Measurements from ENCODE around the gene RAB15. TPM values are rescaled to one million over a fixed set of nuclear protein-coding genes. Genes with fewer than 3 reads are reported as not detected.

RAB15 gene
- total and polyA plus RNA-seq, 2 donors (not counting 3 experiments of a cell fraction or from before 2014, with no cell fraction given): 24.9 to 33.3 TPM

DNA sequence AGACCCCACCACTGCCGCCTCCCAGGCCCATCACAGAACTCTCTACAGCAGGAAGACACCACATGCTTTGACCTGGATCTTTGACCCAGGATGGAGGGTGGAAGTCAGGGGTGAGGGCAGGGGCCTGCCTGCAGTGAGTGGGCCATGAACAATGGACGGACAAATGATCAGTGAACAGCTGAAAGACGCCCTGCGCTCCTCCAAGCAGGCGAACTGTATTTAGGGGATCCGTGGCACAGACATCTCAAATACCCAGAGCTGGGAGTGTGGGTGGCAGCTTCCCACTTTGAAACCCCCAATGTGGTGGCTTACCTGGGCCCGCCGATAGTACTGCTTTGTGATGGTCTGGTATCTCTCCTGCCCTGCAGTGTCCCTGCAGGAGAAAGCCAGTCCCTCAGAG is 20.8 kb downstream of the RAB15 start:
- no peak overlapping the region for H3K27ac ChIP-seq (ENCODE audit: insufficient read depth, low read depth, low read length)
- ChIA-PET CTCF (interaction anchor here (1.4 kb wide), 1 partner anchor 11 kb away, joined by 3 read pairs; no protein-coding TSS in a partner anchor), POLR2A (no interaction called here)
- DNase-seq (ENCODE audit: low read depth, low spot score): no peak
- H3K36me3 ChIP-seq (ENCODE audit: control insufficient read depth in 2 of 2, extremely low read depth in 1 of 2, insufficient read depth in 2 of 2, low read length in 2 of 2): peaks cover 0 to 31% of the 10 kb centered on the region in 2 experiments
- no peak overlapping the region for H3K4me3 ChIP-seq (replicated peaks in 1 of 3; ENCODE audit: insufficient read depth in 1 of 3, low read depth in 1 of 3, low read length in 3 of 3)
- no peaks in the 10 kb centered on the region for H3K4me1 ChIP-seq (ENCODE audit: control insufficient read depth, extremely low read depth, insufficient read depth, low read length)
- H3K27me3 ChIP-seq (ENCODE audit: control insufficient read depth in 2 of 2, insufficient read depth in 2 of 2, low read length in 2 of 2): no peaks in the 10 kb centered on the region
- no peak overlapping the region for H3K4me2 ChIP-seq (ENCODE audit: insufficient read depth, low read length)
- H3K9ac ChIP-seq (replicated peaks; ENCODE audit: extremely low read depth, insufficient read depth, low read length): no peak overlapping the region
- dilution Hi-C loops (cut with MboI; ENCODE audit: extremely low pct_ligation_motif_present, low sequenced_read_pairs) (no loop called here), intact Hi-C loops (cut with micrococcal nuclease) (no loop called here)
- no peaks in the 10 kb centered on the region for H3K79me2 ChIP-seq (ENCODE audit: control insufficient read depth, insufficient read depth, low read length)
- no peak for TF ChIP-seq POLR2AphosphoS5 (IDR thresholded peaks at IDR 0.05; ENCODE audit: insufficient read depth, low read depth, low read length)
- BruUV-seq (replicated peaks): no TSS peak
- H3K9me1 ChIP-seq (replicated peaks; ENCODE audit: control insufficient read depth, extremely low read depth, insufficient read depth, low read length): no peaks in the 10 kb centered on the region
- H2AFZ ChIP-seq (ENCODE audit: low read depth, low read length): no peak overlapping the region
- FAIRE-seq: no peak
- no peaks in the 10 kb centered on the region for H3K9me3 ChIP-seq (replicated peaks; ENCODE audit: control insufficient read depth, insufficient read depth, low read length)
- H4K20me1 ChIP-seq (replicated peaks; ENCODE audit: control insufficient read depth, extremely low read depth, insufficient read depth, low read length): no peaks in the 10 kb centered on the region

GRCh38 chr14:64950889-64951288 is 21.2 kb downstream of the RAB15 start:
- H3K4me1 ChIP-seq (ENCODE audit: control insufficient read depth, extremely low read depth, insufficient read depth, low read length): no peaks in the 10 kb centered on the region
- CTCF ChIA-PET: no interaction called here
- intact Hi-C loops (cut with micrococcal nuclease): no loop called here

More at GRCh38 chr14:64950889-64951288, 21.2 kb downstream of the RAB15 start:
- Histone ChIP-seq H3K9me1 (replicated peaks; ENCODE audit: control insufficient read depth, extremely low read depth, insufficient read depth, low read length) (no peaks in the 10 kb centered on the region), H4K20me1 (replicated peaks; ENCODE audit: control insufficient read depth, extremely low read depth, insufficient read depth, low read length) (no peaks in the 10 kb centered on the region), H3K27me3 (ENCODE audit: control insufficient read depth in 2 of 2, insufficient read depth in 2 of 2, low read length in 2 of 2) (no peaks in the 10 kb centered on the region), H3K4me2 (ENCODE audit: insufficient read depth, low read length) (no peak overlapping the region), H3K27ac (ENCODE audit: insufficient read depth, low read depth, low read length) (no peak overlapping the region), H3K9me3 (replicated peaks; ENCODE audit: control insufficient read depth, insufficient read depth, low read length) (no peaks in the 10 kb centered on the region), H3K9ac (replicated peaks; ENCODE audit: extremely low read depth, insufficient read depth, low read length) (no peak overlapping the region), H3K4me3 (replicated peaks in 1 of 3; ENCODE audit: insufficient read depth in 1 of 3, low read depth in 1 of 3, low read length in 3 of 3) (no peak overlapping the region), H2AFZ (ENCODE audit: low read depth, low read length) (no peak overlapping the region), H3K79me2 (ENCODE audit: control insufficient read depth, insufficient read depth, low read length) (no peaks in the 10 kb centered on the region), H3K36me3 (ENCODE audit: control insufficient read depth in 2 of 2, extremely low read depth in 1 of 2, insufficient read depth in 2 of 2, low read length in 2 of 2) (peaks cover 0 to 31% of the 10 kb centered on the region in 2 experiments)
- dilution Hi-C loops (cut with MboI; ENCODE audit: extremely low pct_ligation_motif_present, low sequenced_read_pairs): no loop called here
- DNase-seq (ENCODE audit: low read depth, low spot score) (no peak), FAIRE-seq (no peak)
- TF ChIP-seq GATA2 (IDR thresholded peaks at IDR 0.05; ENCODE audit: insufficient read depth, insufficient read length, low read depth, low read length) (no peak), JUN (IDR thresholded peaks at IDR 0.05; ENCODE audit: borderline replicate concordance, insufficient read depth, insufficient read length, low read depth) (no peak), MAX (IDR thresholded peaks at IDR 0.05; ENCODE audit: insufficient read depth, insufficient read length) (no peak), CTCF (IDR thresholded peaks at IDR 0.05; ENCODE audit: extremely low read depth in 1 of 2, insufficient read depth in 1 of 2, low read depth in 1 of 2, low read length in 2 of 2) (no peak), MYC (IDR thresholded peaks at IDR 0.05; ENCODE audit: low read depth, low read length) (no peak), EZH2 (IDR thresholded peaks at IDR 0.05; ENCODE audit: borderline replicate concordance, low read depth, low read length, severe bottlenecking) (no peak), POLR2A (IDR thresholded peaks at IDR 0.05; ENCODE audit: low read depth, low read length) (no peak), POLR2AphosphoS5 (IDR thresholded peaks at IDR 0.05; ENCODE audit: insufficient read depth, low read depth, low read length) (no peak), FOS (IDR thresholded peaks at IDR 0.05; ENCODE audit: borderline replicate concordance, insufficient read depth, low read length) (no peak)
- POLR2A ChIA-PET: no interaction called here
- BruUV-seq (replicated peaks): no TSS peak

Data from endothelial cell of umbilical vein (primary cell).